Measurements from ENCODE around the gene TASL. TPM values are rescaled to one million over a fixed set of nuclear protein-coding genes. Genes with fewer than 3 reads are reported as not detected.

The TASL gene
- total and polyA plus RNA-seq, 7 donors, result 0.04 to 0.34 (median 0.11) TPM; not detected in 1

- Histone ChIP-seq H3K9me3 (no peaks in the 10 kb centered on the region), H3K4me1 (no peaks in the 10 kb centered on the region), H3K36me3 (ENCODE audit: insufficient read depth in 1 of 2, low read depth in 1 of 2) (no peaks in the 10 kb centered on the region), H3K27ac (no peak overlapping the region), H3K27me3 (ENCODE audit: insufficient read depth in 3 of 3, low read length in 2 of 3) (peaks cover 0 to 9% (median 0%) of the 10 kb centered on the region in 3 donors), H3K4me3 (no peak overlapping the region)
- ATAC-seq (no peak), DNase-seq (no peak)
- no peak for TF ChIP-seq CTCF (IDR thresholded peaks at IDR 0.05)
- 52 to 78% (median 70%) methylated on average over 6 of the region's 6 CpGs for whole genome bisulfite sequencing, 3 donors
- intact Hi-C loops (cut with DNase I), result no loop called here
Observed at GRCh38 chrX:30593440-30594200, 16.1 kb upstream of the TASL start.

- no peak for DNase-seq
- TF ChIP-seq CTCF (IDR thresholded peaks at IDR 0.05), result no peak
- no peak for ATAC-seq
- intact Hi-C loops (cut with DNase I), result no loop called here
- Histone ChIP-seq H3K4me3 (no peak overlapping the region), H3K36me3 (ENCODE audit: insufficient read depth in 1 of 2, low read depth in 1 of 2) (no peaks in the 10 kb centered on the region), H3K27me3 (ENCODE audit: insufficient read depth in 3 of 3, low read length in 2 of 3) (peaks cover 0 to 9% (median 0%) of the 10 kb centered on the region in 3 donors), H3K27ac (no peak overlapping the region), H3K4me1 (no peaks in the 10 kb centered on the region), H3K9me3 (no peaks in the 10 kb centered on the region)
- 44 to 67% (median 59%) methylated on average over 3 of the region's 3 CpGs for WGBS, 3 donors
Observed at GRCh38 chrX:30592831-30593230, 15.3 kb upstream of the TASL start.

- H3K27ac ChIP-seq, result no peak overlapping the region
- TF ChIP-seq CTCF (IDR thresholded peaks at IDR 0.05), result no peak
Observed at GRCh38 chrX:30590368-30590767, 12.8 kb upstream of the TASL start.

GRCh38 chrX:30589146-30589888 is 11.8 kb upstream of the TASL start:
- DNase-seq (no peak), ATAC-seq (no peak)
- Histone ChIP-seq H3K36me3 (ENCODE audit: insufficient read depth in 1 of 2, low read depth in 1 of 2) (no peaks in the 10 kb centered on the region), H3K4me1 (no peaks in the 10 kb centered on the region), H3K9me3 (no peaks in the 10 kb centered on the region), H3K27ac (no peak overlapping the region), H3K4me3 (no peak overlapping the region), H3K27me3 (ENCODE audit: insufficient read depth in 3 of 3, low read length in 2 of 3) (peaks cover 0 to 6% (median 0%) of the 10 kb centered on the region in 3 donors)
- WGBS, 3 donors, result 59 to 69% (median 69%) methylated on average over 5 of the region's 5 CpGs
- no peak for TF ChIP-seq CTCF (IDR thresholded peaks at IDR 0.05)
- intact Hi-C loops (cut with DNase I), result no loop called here

More at GRCh38 chrX:30590368-30590767, 12.8 kb upstream of the TASL start:
- WGBS, 3 donors, result 61 to 71% (median 67%) methylated on average over 3 of the region's 3 CpGs
- no peak for ATAC-seq
- H3K9me3 ChIP-seq, result no peaks in the 10 kb centered on the region
- no peak for DNase-seq
- intact Hi-C loops (cut with DNase I), result no loop called here
- H3K4me1 ChIP-seq, result no peaks in the 10 kb centered on the region
- H3K4me3 ChIP-seq, result no peak overlapping the region
- peaks cover 0 to 6% (median 0%) of the 10 kb centered on the region in 3 donors for H3K27me3 ChIP-seq (ENCODE audit: insufficient read depth in 3 of 3, low read length in 2 of 3)
- no peaks in the 10 kb centered on the region for H3K36me3 ChIP-seq (ENCODE audit: insufficient read depth in 1 of 2, low read depth in 1 of 2)
